H9 (cell line): ENCODE measurements around the gene RNASET2. TPM values are rescaled to one million over a fixed set of nuclear protein-coding genes. Genes with fewer than 3 reads are reported as not detected.

Experiments
- DNase-seq: peaks from one replicate; pipeline ENCODE4 v3.0.0-alpha.2; 2017
- H2AFZ ChIP-seq: one replicate; pipeline ENCODE4 v1.6.1; 2013; ENCODE audit warnings: mild to moderate bottlenecking, low read length, control low read depth, moderate library complexity
- H2AK5ac ChIP-seq: 2 replicates; pipeline ENCODE4 v1.6.1; 2013; ENCODE audit warnings: low read length, control low read depth, mixed read lengths; ENCODE audit not compliant: insufficient read length
- H2BK120ac ChIP-seq: one replicate; pipeline ENCODE4 v1.6.1; 2013; ENCODE audit warnings: low read depth, mild to moderate bottlenecking, low read length, control low read depth, inconsistent platforms; ENCODE audit not compliant: poor library complexity, severe bottlenecking
- H2BK12ac ChIP-seq: 2 replicates; pipeline ENCODE4 v1.6.1; 2013; ENCODE audit warnings: low read length, control low read depth, mixed read lengths, low read depth; ENCODE audit not compliant: insufficient read length
- H2BK15ac ChIP-seq: 2 replicates; pipeline ENCODE4 v1.6.1; 2013; ENCODE audit warnings: low read depth, low read length, control low read depth
- H2BK20ac ChIP-seq: one replicate; pipeline ENCODE4 v1.6.1; 2013; ENCODE audit warnings: low read depth, mild to moderate bottlenecking, low read length, control low read depth, inconsistent platforms; ENCODE audit not compliant: poor library complexity, severe bottlenecking
- H2BK5ac ChIP-seq: 2 replicates; pipeline ENCODE4 v1.6.1; 2013; ENCODE audit warnings: low read length, control low read depth, mixed read lengths; ENCODE audit not compliant: insufficient read length
- H3K14ac ChIP-seq: 2 replicates; pipeline ENCODE4 v1.6.1; 2013; ENCODE audit warnings: low read length, control low read depth; ENCODE audit not compliant: insufficient read depth
- H3K18ac ChIP-seq: 2 replicates; pipeline ENCODE4 v1.6.1; 2013; ENCODE audit warnings: low read depth, mild to moderate bottlenecking, mixed read lengths, low read length, control low read depth; ENCODE audit not compliant: insufficient read length
- H3K23ac ChIP-seq: 2 replicates; pipeline ENCODE4 v1.6.1; 2013; ENCODE audit warnings: low read length, control low read depth, mixed read lengths, low read depth; ENCODE audit not compliant: insufficient read length
- H3K23me2 ChIP-seq: 2 replicates; pipeline ENCODE4 v1.6.1; 2013; ENCODE audit warnings: low read depth, mild to moderate bottlenecking, mixed read lengths, low read length, control low read depth; ENCODE audit not compliant: insufficient read length, poor library complexity, severe bottlenecking
- H3K27ac ChIP-seq: 2 replicates; pipeline ENCODE4 v1.5.1; 2013; ENCODE audit warnings: low read length, control low read depth, mixed read lengths, low read depth; ENCODE audit not compliant: insufficient read length
- H3K27me3 ChIP-seq: 2 replicates; pipeline ENCODE4 v1.6.1; 2013; ENCODE audit warnings: low read length, control low read depth, inconsistent platforms; ENCODE audit not compliant: insufficient read depth
- H3K4ac ChIP-seq: 2 replicates; pipeline ENCODE4 v1.6.1; 2013; ENCODE audit warnings: low read depth, mild to moderate bottlenecking, control low read depth, inconsistent platforms, low read length, moderate library complexity
- H3K4me1 ChIP-seq: 2 replicates; pipeline ENCODE4 v1.6.1; 2013; ENCODE audit warnings: low read length, control low read depth, inconsistent platforms; ENCODE audit not compliant: insufficient read depth
- H3K4me2 ChIP-seq: 2 replicates; pipeline ENCODE4 v1.6.1; 2013; ENCODE audit warnings: low read length, control low read depth, mixed read lengths; ENCODE audit not compliant: insufficient read length, insufficient read depth
- H3K56ac ChIP-seq: 2 replicates; pipeline ENCODE4 v1.6.1; 2013; ENCODE audit warnings: low read depth, mild to moderate bottlenecking, mixed read lengths, low read length, control low read depth; ENCODE audit not compliant: insufficient read length
- H3K79me1 ChIP-seq: 2 replicates; pipeline ENCODE4 v1.6.1; 2013; ENCODE audit warnings: low read depth, mild to moderate bottlenecking, moderate library complexity, low read length, control low read depth, inconsistent platforms; ENCODE audit not compliant: insufficient read depth, poor library complexity, severe bottlenecking
- H3K79me2 ChIP-seq: 2 replicates; pipeline ENCODE4 v1.6.1; 2013; ENCODE audit warnings: low read length, control low read depth, inconsistent platforms; ENCODE audit not compliant: insufficient read depth
- H3K9ac ChIP-seq: 2 replicates; pipeline ENCODE4 v1.6.1; 2013; ENCODE audit warnings: low read length, control low read depth, mixed read lengths; ENCODE audit not compliant: insufficient read length; ENCODE audit errors: extremely low read depth
- H3K9me3 ChIP-seq: one replicate; pipeline ENCODE4 v1.6.1; 2013; ENCODE audit warnings: low read depth, low read length, inconsistent platforms; ENCODE audit not compliant: control insufficient read depth
- H3T11ph ChIP-seq: one replicate; pipeline ENCODE4 v1.6.1; 2013; ENCODE audit warnings: mild to moderate bottlenecking, low read length, control low read depth, inconsistent platforms
- H4K20me1 ChIP-seq: one replicate; pipeline ENCODE4 v1.6.1; 2013; ENCODE audit not compliant: control insufficient read depth, insufficient read length, insufficient read depth
- H4K5ac ChIP-seq: 2 replicates; pipeline ENCODE4 v1.6.1; 2013; ENCODE audit warnings: low read depth, mild to moderate bottlenecking, mixed read lengths, low read length, control low read depth; ENCODE audit not compliant: insufficient read length
- H4K8ac ChIP-seq: replicated peaks from 2 replicates; pipeline ENCODE4 v1.6.1; 2013; ENCODE audit warnings: low read length, control low read depth, mixed read lengths, low read depth; ENCODE audit not compliant: insufficient read length
- H4K91ac ChIP-seq: 2 replicates; pipeline ENCODE4 v1.6.1; 2013; ENCODE audit warnings: low read depth, mild to moderate bottlenecking, moderate library complexity, mixed read lengths, low read length, control low read depth; ENCODE audit not compliant: insufficient read length
- H3K27ac Mint-ChIP-seq, 3 experiments: 2 replicates in 2 of 3; 3 replicates in 1 of 3; pipeline ENCODE4 v1.8.0; 2020 to 2021; ENCODE audit warnings: mixed read lengths in 3 of 3, mild to moderate bottlenecking in 1 of 3, moderate library complexity in 1 of 3
- H3K27me3 Mint-ChIP-seq: 2 replicates; pipeline ENCODE4 v1.8.0; 2021; ENCODE audit warnings: low read depth, mild to moderate bottlenecking, moderate library complexity, mixed read lengths
- H3K36me3 Mint-ChIP-seq, 3 experiments: 2 replicates in 2 of 3; 3 replicates in 1 of 3; pipeline ENCODE4 v1.8.0; 2020 to 2021; ENCODE audit warnings: low read depth in 3 of 3, mixed read lengths in 3 of 3; ENCODE audit not compliant: insufficient read depth in 1 of 3
- H3K4me1 Mint-ChIP-seq, 2 experiments: 2 replicates each; pipeline ENCODE4 v1.8.0; 2020; ENCODE audit warnings: mixed read lengths in 2 of 2
- H3K4me3 Mint-ChIP-seq, 2 experiments: 2 replicates in 1 of 2; 3 replicates in 1 of 2; pipeline ENCODE4 v1.8.0; 2020 to 2021; ENCODE audit warnings: mild to moderate bottlenecking in 2 of 2, mixed read lengths in 2 of 2, moderate library complexity in 1 of 2
- H3K9me3 Mint-ChIP-seq, 2 experiments: 2 replicates in 1 of 2; 3 replicates in 1 of 2; pipeline ENCODE4 v1.8.0; 2020; ENCODE audit warnings: mild to moderate bottlenecking in 2 of 2, mixed read lengths in 2 of 2, moderate library complexity in 1 of 2
- CTCF ChIP-seq: fragments of 200-600 bp; sonication (generic); conservative IDR thresholded peaks from 3 replicates; pipeline ENCODE4 v1.8.0; 2021; ENCODE audit warnings: antibody characterized with exemption, mild to moderate bottlenecking
- whole genome bisulfite sequencing: extraction: QIAGEN DNeasy Blood & Tissue Kit; methylation state at CpG from one replicate; pipeline ENCODE4 v1.1.7; 2013; ENCODE audit warnings: missing lambda C conversion rate, low lambda C conversion rate, mixed read lengths; ENCODE audit not compliant: insufficient read length; ENCODE audit errors: extremely low coverage; 5-methylcytosine and 5-hydroxymethylcytosine counted together
- total RNA-seq: library from RNA; stranded (reverse); gene quantifications from 2 replicates; pipeline ENCODE4 v1.2.1, GENCODE V29; 2021

RNASET2 gene
- total RNA-seq, 1 experiment from 2014 or later: 28.2 TPM

- H3K18ac ChIP-seq: no peak overlapping the region
- WGBS: no CpG with 5 or more reads among the region's 5 CpGs
- no peak overlapping the region for H4K5ac ChIP-seq
- H3K27ac ChIP-seq: no peak overlapping the region
- H3K9me3 Mint-ChIP-seq: peaks cover 0 to 12% of the 10 kb centered on the region in 2 experiments; a peak in 2 of 5 replicates
- peaks cover 16 to 18% of the 10 kb centered on the region in 2 experiments for H3K4me1 Mint-ChIP-seq
- H3K27me3 Mint-ChIP-seq: no peaks in the 10 kb centered on the region
- no peak overlapping the region for H3K4me3 Mint-ChIP-seq
- no peak overlapping the region for H3K14ac ChIP-seq
- no peaks in the 10 kb centered on the region for H3K9me3 ChIP-seq
- H3T11ph ChIP-seq: no peak overlapping the region
- H2BK5ac ChIP-seq: no peak overlapping the region
- H3K4ac ChIP-seq: no peak overlapping the region
- no peak overlapping the region for H2BK20ac ChIP-seq
- H2AFZ ChIP-seq: no peak overlapping the region
- H3K23ac ChIP-seq: no peak overlapping the region
- H2AK5ac ChIP-seq: no peak overlapping the region
- H2BK12ac ChIP-seq: no peak overlapping the region
- H3K79me1 ChIP-seq: no peaks in the 10 kb centered on the region
- no peak overlapping the region for H4K91ac ChIP-seq
- no peaks in the 10 kb centered on the region; the same call in 1 of the 2 replicates for H3K4me1 ChIP-seq
- H3K9ac ChIP-seq: no peak overlapping the region
- H3K27ac Mint-ChIP-seq: no peak overlapping the region
- H4K8ac ChIP-seq: no peak overlapping the region
- no peaks in the 10 kb centered on the region for H3K23me2 ChIP-seq
- H3K4me2 ChIP-seq: no peak overlapping the region
- TF ChIP-seq CTCF: no peak
- no peak overlapping the region for H3K56ac ChIP-seq
- H2BK15ac ChIP-seq: no peak overlapping the region
- no peak overlapping the region for H2BK120ac ChIP-seq
- no peak for DNase-seq
- no peaks in the 10 kb centered on the region for H3K79me2 ChIP-seq
- H3K36me3 Mint-ChIP-seq: peaks cover 28 to 43% (median 30%) of the 10 kb centered on the region in 3 experiments
- H4K20me1 ChIP-seq: peaks cover 3% of the 10 kb centered on the region
- no peaks in the 10 kb centered on the region for H3K27me3 ChIP-seq
These were observed 9.1 kb downstream of the RNASET2 start for GRCh38 chr6:166947251-166947650.
